Hepatocyte (in vitro differentiated cells): ENCODE results near the gene PTPRK. TPM values are rescaled to one million over a fixed set of nuclear protein-coding genes. Genes with fewer than 3 reads are reported as not detected.

Experiments used
- DNase-seq: peaks from one replicate; pipeline ENCODE4 v3.0.0-alpha.2; 2016; ENCODE audit warnings: low spot score
- H2AFZ ChIP-seq: fragments of 200-600 bp; sonication (generic); 2 replicates; pipeline ENCODE4 v1.6.0; 2016; ENCODE audit warnings: antibody characterized with exemption, mild to moderate bottlenecking
- H3K27ac ChIP-seq: fragments of 200-600 bp; sonication (generic); 2 replicates; pipeline ENCODE4 v1.5.1; 2016; ENCODE audit warnings: mild to moderate bottlenecking
- H3K27me3 ChIP-seq: fragments of 200-600 bp; sonication (generic); 2 replicates; pipeline ENCODE4 v1.6.1; 2016
- H3K36me3 ChIP-seq: fragments of 200-600 bp; sonication (generic); replicated peaks from 2 replicates; pipeline ENCODE4 v1.5.1; 2016; ENCODE audit warnings: low read depth; ENCODE audit not compliant: insufficient read depth
- H3K4me1 ChIP-seq: fragments of 200-600 bp; sonication (generic); 2 replicates; pipeline ENCODE4 v1.5.1; 2016; ENCODE audit warnings: mild to moderate bottlenecking, moderate library complexity; ENCODE audit not compliant: insufficient read depth
- H3K4me2 ChIP-seq: fragments of 200-600 bp; sonication (generic); 2 replicates; pipeline ENCODE4 v1.6.0; 2016
- H3K4me3 ChIP-seq: fragments of 200-600 bp; sonication (generic); 2 replicates; pipeline ENCODE4 v1.5.1; 2016; ENCODE audit warnings: mild to moderate bottlenecking
- H3K79me2 ChIP-seq: fragments of 200-600 bp; sonication (generic); 2 replicates; pipeline ENCODE4 v1.6.0; 2017; ENCODE audit warnings: mild to moderate bottlenecking
- H3K9me2 ChIP-seq: fragments of 200-600 bp; sonication (generic); replicated peaks from 2 replicates; pipeline ENCODE4 v1.6.0; 2017; ENCODE audit warnings: mild to moderate bottlenecking; ENCODE audit not compliant: insufficient read depth
- H3K9me3 ChIP-seq: fragments of 200-600 bp; sonication (generic); 2 replicates; pipeline ENCODE4 v1.5.1; 2016; ENCODE audit warnings: low read depth, mild to moderate bottlenecking
- H4K20me1 ChIP-seq: fragments of 200-600 bp; sonication (generic); 2 replicates; pipeline ENCODE4 v1.6.0; 2016; ENCODE audit warnings: mild to moderate bottlenecking; ENCODE audit not compliant: insufficient read depth, poor library complexity, severe bottlenecking
- EZH2 ChIP-seq: fragments of 200-600 bp; sonication (generic); IDR thresholded peaks from 2 replicates; pipeline ENCODE4 v1.6.1; 2016; ENCODE audit warnings: antibody characterized with exemption, mild to moderate bottlenecking, borderline replicate concordance
- EZH2phosphoT487 ChIP-seq: fragments of 200-600 bp; sonication (generic); IDR thresholded peaks from one replicate; pipeline ENCODE4 v1.6.1; 2018; ENCODE audit warnings: antibody characterized with exemption, mild to moderate bottlenecking, low read depth, moderate library complexity; ENCODE audit not compliant: unreplicated experiment, severe bottlenecking
- WGBS: methylation state at CpG from one replicate; pipeline ENCODE4 v1.1.6; 2016; ENCODE audit warnings: low lambda C conversion rate; ENCODE audit errors: missing lambda C conversion rate; 5-methylcytosine and 5-hydroxymethylcytosine counted together
- polyA plus RNA-seq: library from polyadenylated mRNA; unstranded; fragments of >200 nt; fragmentation: Nextera tagmentation; extraction: Ambion mirVana; gene quantifications from 2 replicates; pipeline ENCODE4 v1.2.1, GENCODE V29; 2016
- total RNA-seq: library from RNA; depleted of rRNA; stranded (reverse); fragments of >200 nt; gene quantifications from 2 replicates; pipeline ENCODE4 v1.2.3, GENCODE V29; 2014
- TF ChIP-seq, protein P1 (sequence below): fragments of 200-600 bp; sonication (generic); IDR thresholded peaks from 2 replicates; pipeline ENCODE4 v1.5.1; 2016; ENCODE audit warnings: antibody characterized with exemption, mild to moderate bottlenecking; ENCODE audit not compliant: poor library complexity

Gene PTPRK
- total and polyA plus RNA-seq, 2 experiments from 2014 or later = 42.0 to 80.2 TPM

GRCh38 chr6:128039543-128039942, 480.9 kb downstream of the PTPRK start:
- no peaks in the 10 kb centered on the region for H3K9me3 ChIP-seq
- no peak overlapping the region for H3K4me2 ChIP-seq
- TF ChIP-seq, protein P1, sequence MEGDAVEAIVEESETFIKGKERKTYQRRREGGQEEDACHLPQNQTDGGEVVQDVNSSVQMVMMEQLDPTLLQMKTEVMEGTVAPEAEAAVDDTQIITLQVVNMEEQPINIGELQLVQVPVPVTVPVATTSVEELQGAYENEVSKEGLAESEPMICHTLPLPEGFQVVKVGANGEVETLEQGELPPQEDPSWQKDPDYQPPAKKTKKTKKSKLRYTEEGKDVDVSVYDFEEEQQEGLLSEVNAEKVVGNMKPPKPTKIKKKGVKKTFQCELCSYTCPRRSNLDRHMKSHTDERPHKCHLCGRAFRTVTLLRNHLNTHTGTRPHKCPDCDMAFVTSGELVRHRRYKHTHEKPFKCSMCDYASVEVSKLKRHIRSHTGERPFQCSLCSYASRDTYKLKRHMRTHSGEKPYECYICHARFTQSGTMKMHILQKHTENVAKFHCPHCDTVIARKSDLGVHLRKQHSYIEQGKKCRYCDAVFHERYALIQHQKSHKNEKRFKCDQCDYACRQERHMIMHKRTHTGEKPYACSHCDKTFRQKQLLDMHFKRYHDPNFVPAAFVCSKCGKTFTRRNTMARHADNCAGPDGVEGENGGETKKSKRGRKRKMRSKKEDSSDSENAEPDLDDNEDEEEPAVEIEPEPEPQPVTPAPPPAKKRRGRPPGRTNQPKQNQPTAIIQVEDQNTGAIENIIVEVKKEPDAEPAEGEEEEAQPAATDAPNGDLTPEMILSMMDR = no peak
- no peak for TF ChIP-seq EZH2phosphoT487
- no peak for TF ChIP-seq EZH2
- no peaks in the 10 kb centered on the region for H3K4me1 ChIP-seq
- no peaks in the 10 kb centered on the region for H3K79me2 ChIP-seq
- H3K36me3 ChIP-seq = no peaks in the 10 kb centered on the region
- no peaks in the 10 kb centered on the region for H4K20me1 ChIP-seq
- no peaks in the 10 kb centered on the region for H3K9me2 ChIP-seq
- 74% methylated on average over 2 of the region's 2 CpGs for WGBS
- no peak overlapping the region for H3K4me3 ChIP-seq
- DNase-seq = no peak
- no peak overlapping the region for H2AFZ ChIP-seq
- no peaks in the 10 kb centered on the region for H3K27me3 ChIP-seq
- no peak overlapping the region for H3K27ac ChIP-seq

DNA sequence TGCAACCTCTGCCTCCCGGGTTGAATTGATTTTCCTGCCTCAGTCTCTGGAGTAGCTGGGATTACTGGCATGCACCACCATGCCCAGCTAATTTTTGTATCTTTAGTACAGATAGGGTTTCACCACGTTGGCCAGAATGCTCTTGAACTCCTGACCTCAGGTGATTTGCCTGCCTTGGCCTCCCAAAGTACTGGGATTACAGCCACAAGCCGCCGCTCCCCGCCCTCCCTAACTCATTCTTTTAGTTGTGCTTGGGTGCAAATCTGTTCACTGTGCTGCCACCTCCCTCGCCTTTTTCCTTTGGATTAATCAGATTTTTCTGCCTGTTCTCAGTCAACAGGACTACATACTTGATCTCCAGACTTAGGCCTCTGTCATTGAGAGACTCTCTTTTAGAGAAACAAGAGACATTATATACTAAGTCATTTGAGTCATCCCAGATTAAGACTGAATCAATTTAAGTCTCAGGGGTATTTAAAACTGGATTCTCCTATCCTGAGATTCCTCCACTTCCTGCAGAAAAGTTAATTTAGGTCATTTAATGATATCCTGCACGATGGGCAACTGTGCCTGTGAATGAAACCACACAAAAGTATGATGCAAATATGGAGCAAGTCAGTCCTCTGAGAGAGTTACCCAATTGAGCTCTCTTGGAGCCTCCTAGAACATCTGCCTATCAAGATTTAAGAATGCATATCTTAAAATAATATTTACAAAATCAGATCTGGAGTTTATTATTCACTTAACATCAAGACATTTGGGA, 483.4 kb downstream of the PTPRK start:
- TF ChIP-seq EZH2 (no peak), EZH2phosphoT487 (no peak)
- TF ChIP-seq, protein P1 = no peak
- Histone ChIP-seq H3K36me3 (no peaks in the 10 kb centered on the region), H3K4me3 (no peak overlapping the region), H3K27ac (no peak overlapping the region), H3K9me3 (no peaks in the 10 kb centered on the region), H2AFZ (no peak overlapping the region), H3K79me2 (no peaks in the 10 kb centered on the region), H3K9me2 (no peaks in the 10 kb centered on the region), H3K27me3 (no peaks in the 10 kb centered on the region), H3K4me1 (no peaks in the 10 kb centered on the region), H4K20me1 (no peaks in the 10 kb centered on the region), H3K4me2 (no peak overlapping the region)
- WGBS = 86% methylated on average over 7 of the region's 7 CpGs
- no peak for DNase-seq

GRCh38 chr6:128033156-128033555, 487.2 kb downstream of the PTPRK start:
- H3K27ac ChIP-seq = no peak overlapping the region
- DNase-seq = no peak
- WGBS = 80% methylated on average over 2 of the region's 2 CpGs
- H3K4me3 ChIP-seq = no peak overlapping the region
- no peaks in the 10 kb centered on the region for H4K20me1 ChIP-seq
- no peak overlapping the region for H2AFZ ChIP-seq
- H3K9me3 ChIP-seq = no peaks in the 10 kb centered on the region
- no peak for TF ChIP-seq EZH2phosphoT487
- TF ChIP-seq, protein P1 = no peak
- no peak for TF ChIP-seq EZH2
- no peaks in the 10 kb centered on the region for H3K79me2 ChIP-seq
- no peaks in the 10 kb centered on the region for H3K4me1 ChIP-seq
- H3K36me3 ChIP-seq = no peaks in the 10 kb centered on the region
- H3K27me3 ChIP-seq = no peaks in the 10 kb centered on the region
- no peak overlapping the region for H3K4me2 ChIP-seq
- no peaks in the 10 kb centered on the region for H3K9me2 ChIP-seq
